Measurements from ENCODE around the gene RNF149. TPM values are rescaled to one million over a fixed set of nuclear protein-coding genes. Genes with fewer than 3 reads are reported as not detected.

The RNF149 gene
- total RNA-seq, 1 experiment from 2014 or later: 69.0 TPM

DNA sequence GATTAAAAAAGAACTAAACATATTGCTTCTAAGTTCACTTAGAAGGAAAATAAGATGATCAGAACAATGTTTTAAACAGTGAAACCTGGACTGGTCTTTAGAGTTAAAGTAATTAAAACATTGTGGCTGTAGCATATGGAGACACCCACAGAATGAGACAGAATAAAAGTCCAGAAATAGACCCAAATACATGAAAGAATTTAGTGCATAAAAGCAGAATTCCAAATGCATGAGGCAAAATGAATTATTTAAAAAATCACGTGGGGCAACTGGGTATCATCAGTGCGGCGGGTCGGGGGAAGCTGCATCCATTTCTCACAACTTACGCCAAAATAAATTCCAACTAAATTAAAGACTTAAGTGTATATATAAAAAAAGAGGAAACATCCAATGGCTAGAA is 12.1 kb downstream of the RNF149 start:
- BruUV-seq (replicated peaks): no TSS peak
- peaks cover 23% of the 10 kb centered on the region for H3K36me3 Mint-ChIP-seq (ENCODE audit: insufficient read depth, unreplicated experiment)
- CTCF ChIA-PET: interaction anchor here (0.6 kb wide), 1 partner anchor 52 kb away, joined by 5 read pairs; no protein-coding TSS in a partner anchor
- H3K27ac Mint-ChIP-seq (ENCODE audit: unreplicated experiment): no peak overlapping the region
- no peak overlapping the region for H3K4me3 Mint-ChIP-seq (ENCODE audit: low read depth, unreplicated experiment)
- no peaks in the 10 kb centered on the region for H3K9me3 Mint-ChIP-seq (ENCODE audit: low read depth, unreplicated experiment)
- TF ChIP-seq, protein P1, sequence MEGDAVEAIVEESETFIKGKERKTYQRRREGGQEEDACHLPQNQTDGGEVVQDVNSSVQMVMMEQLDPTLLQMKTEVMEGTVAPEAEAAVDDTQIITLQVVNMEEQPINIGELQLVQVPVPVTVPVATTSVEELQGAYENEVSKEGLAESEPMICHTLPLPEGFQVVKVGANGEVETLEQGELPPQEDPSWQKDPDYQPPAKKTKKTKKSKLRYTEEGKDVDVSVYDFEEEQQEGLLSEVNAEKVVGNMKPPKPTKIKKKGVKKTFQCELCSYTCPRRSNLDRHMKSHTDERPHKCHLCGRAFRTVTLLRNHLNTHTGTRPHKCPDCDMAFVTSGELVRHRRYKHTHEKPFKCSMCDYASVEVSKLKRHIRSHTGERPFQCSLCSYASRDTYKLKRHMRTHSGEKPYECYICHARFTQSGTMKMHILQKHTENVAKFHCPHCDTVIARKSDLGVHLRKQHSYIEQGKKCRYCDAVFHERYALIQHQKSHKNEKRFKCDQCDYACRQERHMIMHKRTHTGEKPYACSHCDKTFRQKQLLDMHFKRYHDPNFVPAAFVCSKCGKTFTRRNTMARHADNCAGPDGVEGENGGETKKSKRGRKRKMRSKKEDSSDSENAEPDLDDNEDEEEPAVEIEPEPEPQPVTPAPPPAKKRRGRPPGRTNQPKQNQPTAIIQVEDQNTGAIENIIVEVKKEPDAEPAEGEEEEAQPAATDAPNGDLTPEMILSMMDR (IDR thresholded peaks at IDR 0.05; ENCODE audit: unreplicated experiment): no peak
- intact Hi-C loops (cut with micrococcal nuclease; ENCODE audit: unreplicated experiment): no loop called here
- no peak for DNase-seq
- H3K4me1 Mint-ChIP-seq (ENCODE audit: low read depth, unreplicated experiment): peaks cover 19% of the 10 kb centered on the region
- H3K27me3 Mint-ChIP-seq (ENCODE audit: unreplicated experiment): no peaks in the 10 kb centered on the region

DNA sequence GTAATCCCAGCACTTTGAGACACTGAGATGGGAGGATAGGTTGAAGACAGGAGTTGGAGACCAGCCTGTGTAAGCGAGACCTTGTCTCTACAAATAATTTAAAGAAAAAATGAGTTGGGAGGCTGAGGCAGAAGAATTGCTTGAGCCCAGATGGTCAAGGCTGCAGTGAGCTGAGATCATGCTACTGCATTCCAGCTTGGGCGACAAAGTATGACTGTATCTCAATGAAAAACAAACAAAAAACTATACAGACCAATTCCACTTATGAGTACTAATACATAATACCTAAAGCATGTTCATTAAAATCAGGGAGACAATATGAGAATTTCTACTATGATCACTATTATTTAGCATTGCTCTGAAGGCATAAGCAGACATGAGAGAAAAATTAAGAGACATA is 12.6 kb downstream of the RNF149 start:
- no peaks in the 10 kb centered on the region for H3K9me3 Mint-ChIP-seq (ENCODE audit: low read depth, unreplicated experiment)
- DNase-seq: no peak
- no TSS peak for BruUV-seq (replicated peaks)
- no peak overlapping the region for H3K4me3 Mint-ChIP-seq (ENCODE audit: low read depth, unreplicated experiment)
- H3K27ac Mint-ChIP-seq (ENCODE audit: unreplicated experiment): no peak overlapping the region
- peaks cover 23% of the 10 kb centered on the region for H3K36me3 Mint-ChIP-seq (ENCODE audit: insufficient read depth, unreplicated experiment)
- intact Hi-C loops (cut with micrococcal nuclease; ENCODE audit: unreplicated experiment): no loop called here
- CTCF ChIA-PET: interaction anchor here (0.6 kb wide), 1 partner anchor 53 kb away, joined by 5 read pairs; no protein-coding TSS in a partner anchor
- H3K27me3 Mint-ChIP-seq (ENCODE audit: unreplicated experiment): no peaks in the 10 kb centered on the region
- H3K4me1 Mint-ChIP-seq (ENCODE audit: low read depth, unreplicated experiment): peaks cover 19% of the 10 kb centered on the region
- TF ChIP-seq, protein P1 (IDR thresholded peaks at IDR 0.05; ENCODE audit: unreplicated experiment): no peak

DNA sequence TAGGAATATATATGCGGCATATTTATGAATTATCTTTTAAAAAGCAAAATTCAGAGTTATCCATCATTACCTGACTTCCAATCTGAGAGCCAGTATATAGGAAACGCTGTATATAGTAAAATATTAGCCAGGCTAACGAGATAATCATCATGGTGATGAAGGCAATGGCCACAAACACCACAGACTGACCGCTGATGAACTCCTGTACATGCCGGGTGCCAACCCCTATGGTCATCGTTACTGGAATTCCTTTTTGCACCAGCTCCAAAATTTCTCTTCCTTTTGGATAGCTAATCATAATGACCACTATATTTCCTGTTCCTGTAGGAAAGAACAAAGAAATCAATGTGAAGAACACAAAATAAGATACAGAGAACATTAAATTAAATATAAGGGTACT is 13.6 kb downstream of the RNF149 start:
- Mint-ChIP-seq H3K36me3 (ENCODE audit: insufficient read depth, unreplicated experiment) (peaks cover 23% of the 10 kb centered on the region), H3K4me1 (ENCODE audit: low read depth, unreplicated experiment) (peaks cover 13% of the 10 kb centered on the region), H3K9me3 (ENCODE audit: low read depth, unreplicated experiment) (no peaks in the 10 kb centered on the region), H3K27ac (ENCODE audit: unreplicated experiment) (no peak overlapping the region), H3K27me3 (ENCODE audit: unreplicated experiment) (no peaks in the 10 kb centered on the region), H3K4me3 (ENCODE audit: low read depth, unreplicated experiment) (no peak overlapping the region)
- no TSS peak for BruUV-seq (replicated peaks)
- intact Hi-C loops (cut with micrococcal nuclease; ENCODE audit: unreplicated experiment): no loop called here
- TF ChIP-seq, protein P1 (IDR thresholded peaks at IDR 0.05; ENCODE audit: unreplicated experiment): no peak
- CTCF ChIA-PET: interaction anchor here (1.1 kb wide), 1 partner anchor 18 kb away, joined by 3 read pairs; no protein-coding TSS in a partner anchor
- no peak for DNase-seq

DNA sequence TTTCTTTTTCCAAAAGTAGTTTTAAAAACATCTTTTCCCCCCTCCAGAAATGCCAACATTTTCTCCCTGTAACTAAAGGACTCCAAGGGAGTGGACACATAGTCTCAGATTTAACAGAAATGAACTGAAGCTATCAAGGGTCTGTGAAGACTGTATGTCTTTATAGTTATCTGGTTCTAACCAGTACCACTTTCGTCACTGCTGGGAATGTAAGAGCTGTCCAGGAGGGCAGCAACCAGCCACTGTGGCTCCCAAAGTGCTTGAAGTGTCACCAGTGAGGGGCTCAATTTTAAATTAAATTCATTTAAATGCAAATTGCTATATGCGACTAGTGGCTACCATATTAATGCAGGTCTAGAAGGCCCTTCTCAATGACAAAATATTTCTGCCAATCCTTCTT is 15.0 kb downstream of the RNF149 start:
- CTCF ChIA-PET: interaction anchor here (0.7 kb wide), 1 partner anchor 497 kb away, joined by 3 read pairs; no protein-coding TSS in a partner anchor
- Mint-ChIP-seq H3K4me1 (ENCODE audit: low read depth, unreplicated experiment) (peaks cover 8% of the 10 kb centered on the region), H3K27me3 (ENCODE audit: unreplicated experiment) (no peaks in the 10 kb centered on the region), H3K36me3 (ENCODE audit: insufficient read depth, unreplicated experiment) (peaks cover 23% of the 10 kb centered on the region), H3K27ac (ENCODE audit: unreplicated experiment) (no peak overlapping the region), H3K9me3 (ENCODE audit: low read depth, unreplicated experiment) (no peaks in the 10 kb centered on the region), H3K4me3 (ENCODE audit: low read depth, unreplicated experiment) (no peak overlapping the region)
- no peak for DNase-seq
- TF ChIP-seq, protein P1 (IDR thresholded peaks at IDR 0.05; ENCODE audit: unreplicated experiment): no peak
- intact Hi-C loops (cut with micrococcal nuclease; ENCODE audit: unreplicated experiment): no loop called here
- no TSS peak for BruUV-seq (replicated peaks)

Measured in Calu3 (cell line).